ENCODE results near the gene PDLIM5.
A peak's percentile ranks its signal among the peaks of the same experiment; 100 is the strongest.

The PDLIM5 gene

GRCh38 chr4:94531991-94532789, 80.4 kb downstream of the PDLIM5 start:
- no peak overlapping the region for H3K27ac ChIP-seq
- DNase-seq (ENCODE audit: low spot score) = peak; percentile 36
- CTCF ChIA-PET = interaction anchor here (0.6 kb wide), 1 partner anchor 8 kb away, joined by 4 read pairs; no protein-coding TSS in a partner anchor
- POLR2A ChIA-PET (ENCODE audit: low non-redundant PET) = no interaction called here
- no peak for TF ChIP-seq CTCF (conservative IDR thresholded peaks at IDR 0.05; ENCODE audit: low read depth)

- ChIA-PET CTCF (interaction anchor here (0.6 kb wide), 1 partner anchor 86 kb away, joined by 6 read pairs; no protein-coding TSS in a partner anchor), POLR2A (ENCODE audit: low non-redundant PET) (no interaction called here)
- no peak for DNase-seq (ENCODE audit: low spot score)
- TF ChIP-seq CTCF (conservative IDR thresholded peaks at IDR 0.05; ENCODE audit: low read depth) = no peak
- no peak overlapping the region for H3K27ac ChIP-seq
Measured at GRCh38 chr4:94533405-94534223, 81.9 kb downstream of the PDLIM5 start.

GRCh38 chr4:94534401-94535312, 82.9 kb downstream of the PDLIM5 start:
- no peak overlapping the region for H3K27ac ChIP-seq
- TF ChIP-seq CTCF (conservative IDR thresholded peaks at IDR 0.05; ENCODE audit: low read depth) = no peak
- ChIA-PET CTCF (interaction anchor here (0.6 kb wide), 1 partner anchor 85 kb away, joined by 6 read pairs; no protein-coding TSS in a partner anchor), POLR2A (ENCODE audit: low non-redundant PET) (no interaction called here)
- no peak for DNase-seq (ENCODE audit: low spot score)

- no peak overlapping the region for H3K27ac ChIP-seq
- no peak for DNase-seq (ENCODE audit: low spot score)
- CTCF ChIA-PET = no interaction called here
- TF ChIP-seq CTCF (conservative IDR thresholded peaks at IDR 0.05; ENCODE audit: low read depth) = no peak
- POLR2A ChIA-PET (ENCODE audit: low non-redundant PET) = no interaction called here
Measured at GRCh38 chr4:94536049-94536448, 84.3 kb downstream of the PDLIM5 start.

GRCh38 chr4:94536649-94537469, 85.1 kb downstream of the PDLIM5 start:
- ChIA-PET CTCF (no interaction called here), POLR2A (ENCODE audit: low non-redundant PET) (no interaction called here)
- TF ChIP-seq CTCF (conservative IDR thresholded peaks at IDR 0.05; ENCODE audit: low read depth) = no peak
- no peak overlapping the region for H3K27ac ChIP-seq
- DNase-seq (ENCODE audit: low spot score) = no peak
